Muscle layer of colon (tissue), 2 donors: ENCODE measurements around the gene PGBD4.
"Not testable (repeated sequence)": the region's sequence is repeated elsewhere in the genome, so short reads cannot be mapped to it uniquely, and the experiment has no call there.

Experiments
- H3K27ac ChIP-seq: one replicate; pipeline ENCODE4 v1.7.0; 2013; ENCODE audit warnings: low read depth, mild to moderate bottlenecking, low read length, moderate library complexity
- H3K27me3 ChIP-seq, 2 donors: one replicate each; pipeline ENCODE4 v1.7.0; 2013; ENCODE audit warnings: low read length in 2 of 2, mild to moderate bottlenecking in 2 of 2; ENCODE audit not compliant: insufficient read depth in 2 of 2, control insufficient read depth in 1 of 2
- H3K36me3 ChIP-seq: one replicate; pipeline ENCODE4 v1.7.0; 2013; ENCODE audit warnings: mild to moderate bottlenecking, low read length; ENCODE audit not compliant: insufficient read depth
- H3K4me1 ChIP-seq: one replicate; pipeline ENCODE4 v1.7.0; 2013; ENCODE audit warnings: mild to moderate bottlenecking, low read length; ENCODE audit not compliant: insufficient read depth
- H3K4me3 ChIP-seq, 2 donors: one replicate each; pipeline ENCODE4 v1.7.0; 2013; ENCODE audit warnings: low read length in 2 of 2, low read depth in 1 of 2, mild to moderate bottlenecking in 1 of 2, moderate library complexity in 1 of 2
- H3K9ac ChIP-seq: one replicate; pipeline ENCODE4 v1.7.0; 2013; ENCODE audit warnings: low read length
- H3K9me3 ChIP-seq: one replicate; pipeline ENCODE4 v1.7.0; 2013; ENCODE audit warnings: mild to moderate bottlenecking, low read length
- donor health status: abdominal sarcoma.
- donor health status: Adenocarcinoma of cecum.

The PGBD4 gene

GRCh38 chr15:34114739-34115138 lies 12.9 kb downstream of the PGBD4 start:
- H3K9me3 ChIP-seq = no peaks in the 10 kb centered on the region
- H3K4me3 ChIP-seq = no peak overlapping the region
- H3K27ac ChIP-seq = no peak overlapping the region
- H3K36me3 ChIP-seq = no peaks in the 10 kb centered on the region
- no peak overlapping the region for H3K9ac ChIP-seq
- no peaks in the 10 kb centered on the region for H3K4me1 ChIP-seq
- H3K27me3 ChIP-seq = peaks cover 0 to 3% of the 10 kb centered on the region in 2 donors

- Histone ChIP-seq H3K9me3 (no peaks in the 10 kb centered on the region), H3K36me3 (no peaks in the 10 kb centered on the region), H3K27me3 (peaks cover 0 to 3% of the 10 kb centered on the region in 2 donors), H3K4me1 (no peaks in the 10 kb centered on the region), H3K27ac (no peak overlapping the region), H3K4me3 (no peak overlapping the region), H3K9ac (no peak overlapping the region)
These were observed 14.7 kb downstream of the PGBD4 start for GRCh38 chr15:34116620-34117019.

GRCh38 chr15:34119291-34119690 lies 17.4 kb downstream of the PGBD4 start:
- Histone ChIP-seq H3K4me3 (no peak overlapping the region), H3K9me3 (no peaks in the 10 kb centered on the region), H3K27me3 (peaks cover 0 to 3% of the 10 kb centered on the region in 2 donors), H3K27ac (no peak overlapping the region), H3K36me3 (no peaks in the 10 kb centered on the region), H3K4me1 (no peaks in the 10 kb centered on the region), H3K9ac (no peak overlapping the region)

- not testable (repeated sequence) for H3K27ac ChIP-seq
These were observed 18.5 kb downstream of the PGBD4 start for GRCh38 chr15:34120420-34120819.

GRCh38 chr15:34121786-34122185 lies 19.9 kb downstream of the PGBD4 start:
- H3K4me1 ChIP-seq, H3K9ac ChIP-seq, H3K9me3 ChIP-seq, H3K4me3 ChIP-seq, H3K36me3 ChIP-seq, H3K27ac ChIP-seq, H3K27me3 ChIP-seq: not testable (repeated sequence)

More at GRCh38 chr15:34120420-34120819, 18.5 kb downstream of the PGBD4 start:
- H3K27me3 ChIP-seq, H3K9me3 ChIP-seq, H3K9ac ChIP-seq, H3K4me3 ChIP-seq, H3K36me3 ChIP-seq, H3K4me1 ChIP-seq: not testable (repeated sequence)

GRCh38 chr15:34122771-34123183 lies 20.9 kb downstream of the PGBD4 start:
- H3K27me3 ChIP-seq = no peaks in the 10 kb centered on the region
- no peaks in the 10 kb centered on the region for H3K9me3 ChIP-seq
- no peak overlapping the region for H3K27ac ChIP-seq
- no peaks in the 10 kb centered on the region for H3K4me1 ChIP-seq
- no peak overlapping the region for H3K4me3 ChIP-seq
- no peak overlapping the region for H3K9ac ChIP-seq
- H3K36me3 ChIP-seq = no peaks in the 10 kb centered on the region

- Histone ChIP-seq H3K9me3 (no peaks in the 10 kb centered on the region), H3K36me3 (no peaks in the 10 kb centered on the region), H3K4me3 (no peak overlapping the region), H3K27me3 (no peaks in the 10 kb centered on the region), H3K27ac (no peak overlapping the region), H3K4me1 (no peaks in the 10 kb centered on the region), H3K9ac (no peak overlapping the region)
These were observed 22.8 kb downstream of the PGBD4 start for GRCh38 chr15:34124651-34125050.

- Histone ChIP-seq H3K4me3 (no peak overlapping the region), H3K9ac (no peak overlapping the region), H3K27me3 (no peaks in the 10 kb centered on the region), H3K9me3 (no peaks in the 10 kb centered on the region), H3K36me3 (no peaks in the 10 kb centered on the region), H3K4me1 (no peaks in the 10 kb centered on the region), H3K27ac (no peak overlapping the region)
These were observed 24.1 kb downstream of the PGBD4 start for GRCh38 chr15:34125945-34126344.

GRCh38 chr15:34126522-34126921 lies 24.6 kb downstream of the PGBD4 start:
- no peaks in the 10 kb centered on the region for H3K9me3 ChIP-seq
- H3K36me3 ChIP-seq = no peaks in the 10 kb centered on the region
- H3K4me3 ChIP-seq = no peak overlapping the region
- H3K27me3 ChIP-seq = no peaks in the 10 kb centered on the region
- no peak overlapping the region for H3K27ac ChIP-seq
- no peak overlapping the region for H3K9ac ChIP-seq
- H3K4me1 ChIP-seq = no peaks in the 10 kb centered on the region

GRCh38 chr15:34128898-34129297 lies 27.0 kb downstream of the PGBD4 start:
- Histone ChIP-seq H3K4me1 (no peaks in the 10 kb centered on the region), H3K36me3 (no peaks in the 10 kb centered on the region), H3K4me3 (no peak overlapping the region), H3K27me3 (no peaks in the 10 kb centered on the region), H3K9ac (no peak overlapping the region), H3K27ac (no peak overlapping the region), H3K9me3 (no peaks in the 10 kb centered on the region)

GRCh38 chr15:34132881-34133280 lies 31.0 kb downstream of the PGBD4 start:
- Histone ChIP-seq H3K9me3 (no peaks in the 10 kb centered on the region), H3K4me3 (no peak overlapping the region), H3K27me3 (no peaks in the 10 kb centered on the region), H3K9ac (no peak overlapping the region), H3K27ac (no peak overlapping the region), H3K36me3 (no peaks in the 10 kb centered on the region), H3K4me1 (no peaks in the 10 kb centered on the region)

GRCh38 chr15:34133511-34133910 lies 31.6 kb downstream of the PGBD4 start:
- Histone ChIP-seq H3K27ac (no peak overlapping the region), H3K4me3 (no peak overlapping the region), H3K4me1 (no peaks in the 10 kb centered on the region), H3K36me3 (no peaks in the 10 kb centered on the region), H3K9me3 (no peaks in the 10 kb centered on the region), H3K27me3 (no peaks in the 10 kb centered on the region), H3K9ac (no peak overlapping the region)
